IPS-20b (cell line): Measurements from ENCODE around the gene CCL4.
"Not testable (repeated sequence)": the region's sequence is repeated elsewhere in the genome, so short reads cannot be mapped to it uniquely, and the experiment has no call there.

Experiments used
- H3K27ac ChIP-seq: one replicate; pipeline ENCODE4 v1.5.1; 2013; ENCODE audit warnings: low read length
- H3K27me3 ChIP-seq: 2 replicates; pipeline ENCODE4 v1.6.1; 2013; ENCODE audit warnings: mild to moderate bottlenecking, low read length, inconsistent platforms; ENCODE audit not compliant: insufficient read depth
- H3K36me3 ChIP-seq: 2 replicates; pipeline ENCODE4 v1.6.1; 2013; ENCODE audit warnings: low read depth, mild to moderate bottlenecking, inconsistent platforms, low read length, moderate library complexity; ENCODE audit not compliant: insufficient read depth
- H3K4me1 ChIP-seq: 2 replicates; pipeline ENCODE4 v1.6.1; 2013; ENCODE audit warnings: mild to moderate bottlenecking, control low read depth, inconsistent platforms, low read length, moderate library complexity; ENCODE audit not compliant: insufficient read depth
- H3K4me3 ChIP-seq: 2 replicates; pipeline ENCODE4 v1.5.1; 2013; ENCODE audit warnings: mild to moderate bottlenecking, low read length, inconsistent platforms
- H3K9ac ChIP-seq: 2 replicates; pipeline ENCODE4 v1.6.1; 2013; ENCODE audit warnings: low read depth, mild to moderate bottlenecking, inconsistent platforms, low read length, moderate library complexity
- H3K9me3 ChIP-seq: 2 replicates; pipeline ENCODE4 v1.6.1; 2013; ENCODE audit warnings: mild to moderate bottlenecking, low read depth, low read length, inconsistent platforms; ENCODE audit not compliant: insufficient read depth

Gene CCL4

GRCh38 chr17:36108265-36108664 lies 4.6 kb downstream of the CCL4 start:
- H3K27me3 ChIP-seq, H3K4me3 ChIP-seq, H3K27ac ChIP-seq, H3K4me1 ChIP-seq, H3K9me3 ChIP-seq, H3K9ac ChIP-seq, H3K36me3 ChIP-seq: not testable (repeated sequence)

GRCh38 chr17:36111068-36111490 lies 7.5 kb downstream of the CCL4 start:
- Histone ChIP-seq H3K9me3 (peaks cover 8% of the 10 kb centered on the region), H3K36me3 (no peaks in the 10 kb centered on the region), H3K4me1 (no peaks in the 10 kb centered on the region), H3K27me3 (no peaks in the 10 kb centered on the region), H3K4me3 (no peak overlapping the region), H3K27ac (no peak overlapping the region), H3K9ac (no peak overlapping the region)

GRCh38 chr17:36112572-36112971 lies 8.9 kb downstream of the CCL4 start:
- Histone ChIP-seq H3K9ac (no peak overlapping the region), H3K9me3 (peaks cover 8% of the 10 kb centered on the region), H3K36me3 (no peaks in the 10 kb centered on the region), H3K4me3 (no peak overlapping the region), H3K27me3 (no peaks in the 10 kb centered on the region), H3K27ac (no peak overlapping the region), H3K4me1 (no peaks in the 10 kb centered on the region)

- not testable (repeated sequence) for H3K36me3 ChIP-seq, H3K9me3 ChIP-seq, H3K4me1 ChIP-seq, H3K27ac ChIP-seq, H3K9ac ChIP-seq, H3K4me3 ChIP-seq, H3K27me3 ChIP-seq
Measured at GRCh38 chr17:36113131-36113530, 9.5 kb downstream of the CCL4 start.

- not testable (repeated sequence) for H3K4me1 ChIP-seq, H3K27ac ChIP-seq, H3K9ac ChIP-seq, H3K27me3 ChIP-seq, H3K4me3 ChIP-seq, H3K9me3 ChIP-seq, H3K36me3 ChIP-seq
Measured at GRCh38 chr17:36114971-36115648, 11.5 kb downstream of the CCL4 start.

- H3K9me3 ChIP-seq, H3K4me3 ChIP-seq, H3K9ac ChIP-seq, H3K27ac ChIP-seq, H3K27me3 ChIP-seq, H3K36me3 ChIP-seq, H3K4me1 ChIP-seq: not testable (repeated sequence)
Measured at GRCh38 chr17:36115649-36115977, 12.0 kb downstream of the CCL4 start.

- Histone ChIP-seq H3K9ac (no peak overlapping the region), H3K27ac (no peak overlapping the region), H3K4me1 (peaks cover under 1% of the 10 kb centered on the region; the same call in 1 of the 2 replicates), H3K9me3 (peaks cover 4% of the 10 kb centered on the region), H3K4me3 (no peak overlapping the region), H3K36me3 (no peaks in the 10 kb centered on the region), H3K27me3 (no peaks in the 10 kb centered on the region)
Measured at GRCh38 chr17:36117505-36118382, 14.1 kb downstream of the CCL4 start.

GRCh38 chr17:36118477-36119353 lies 15.1 kb downstream of the CCL4 start:
- H3K27me3 ChIP-seq = no peaks in the 10 kb centered on the region
- H3K27ac ChIP-seq = no peak overlapping the region
- no peak overlapping the region for H3K4me3 ChIP-seq
- H3K9ac ChIP-seq = no peak overlapping the region
- no peaks in the 10 kb centered on the region for H3K9me3 ChIP-seq
- H3K4me1 ChIP-seq = peaks cover 8% of the 10 kb centered on the region
- no peaks in the 10 kb centered on the region for H3K36me3 ChIP-seq

GRCh38 chr17:36120221-36120620 lies 16.6 kb downstream of the CCL4 start:
- H3K27ac ChIP-seq = no peak overlapping the region
- H3K4me1 ChIP-seq = peaks cover 13% of the 10 kb centered on the region
- H3K27me3 ChIP-seq = no peaks in the 10 kb centered on the region
- no peak overlapping the region for H3K4me3 ChIP-seq
- no peak overlapping the region for H3K9ac ChIP-seq
- no peaks in the 10 kb centered on the region for H3K36me3 ChIP-seq
- peaks cover 6% of the 10 kb centered on the region; the same call in 1 of the 2 replicates for H3K9me3 ChIP-seq

- not testable (repeated sequence) for H3K9ac ChIP-seq, H3K36me3 ChIP-seq, H3K4me3 ChIP-seq, H3K27ac ChIP-seq, H3K27me3 ChIP-seq
- Histone ChIP-seq H3K4me1 (peaks cover 13% of the 10 kb centered on the region), H3K9me3 (peaks cover 15% of the 10 kb centered on the region)
Measured at GRCh38 chr17:36121099-36121498, 17.5 kb downstream of the CCL4 start.

- Histone ChIP-seq H3K4me3 (no peak overlapping the region), H3K9me3 (peaks cover 16% of the 10 kb centered on the region), H3K27me3 (no peaks in the 10 kb centered on the region), H3K27ac (no peak overlapping the region), H3K36me3 (no peaks in the 10 kb centered on the region), H3K4me1 (peaks cover 13% of the 10 kb centered on the region), H3K9ac (no peak overlapping the region)
Measured at GRCh38 chr17:36123431-36123830, 19.8 kb downstream of the CCL4 start.
